NOMO-1 (cell line): ENCODE measurements around the gene PRDM16.
"Not testable (repeated sequence)": the region's sequence is repeated elsewhere in the genome, so short reads cannot be mapped to it uniquely, and the experiment has no call there.

Experiments used
- DNase-seq, 2 experiments: peaks; one replicate each; lab custom pipeline; 2025; ENCODE audit not compliant: unreplicated experiment in 2 of 2; lab: John Stamatoyannopoulos, UW

PRDM16 gene

DNA sequence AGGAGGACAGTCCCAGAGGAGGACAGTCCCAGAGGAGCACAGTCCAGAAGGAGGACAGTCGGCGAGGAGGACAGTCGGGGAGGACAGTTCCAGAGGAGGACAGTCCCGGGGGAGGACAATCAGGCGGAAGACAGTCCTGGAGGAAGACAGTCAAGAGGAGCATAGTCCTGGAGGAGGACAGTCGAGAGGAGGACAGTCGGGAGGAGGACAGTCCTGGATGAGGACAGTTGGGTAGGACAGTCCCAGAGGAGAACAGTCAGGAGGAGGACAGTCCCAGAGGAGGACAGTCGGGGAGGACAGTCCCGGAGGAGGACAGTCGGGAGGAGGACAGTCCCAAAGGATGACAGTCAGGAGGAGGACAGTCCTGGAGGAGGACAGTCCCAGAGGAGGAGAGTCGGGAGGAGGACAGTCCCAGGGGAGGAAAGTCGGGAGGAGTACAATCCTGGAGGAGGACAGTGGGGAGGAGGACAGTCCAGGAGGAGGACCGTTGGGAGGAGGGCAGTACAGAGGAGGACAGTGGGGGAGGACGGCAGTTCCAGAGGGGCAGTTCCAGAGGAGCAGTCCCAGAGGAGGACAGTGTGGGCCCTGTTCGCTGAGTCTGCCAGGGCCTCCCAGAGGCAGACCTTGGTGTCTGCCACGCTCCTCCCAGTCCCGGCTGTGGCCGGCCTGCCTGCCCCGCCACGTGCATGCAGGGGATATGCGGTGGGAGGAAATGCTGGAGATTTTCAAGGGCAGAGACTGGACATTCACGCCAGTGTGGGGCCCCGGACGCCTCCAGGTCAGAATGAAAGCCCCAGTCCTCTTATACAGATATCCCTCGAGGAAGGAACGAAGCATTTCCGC is 201.6 kb downstream of the PRDM16 start:
- no peak for DNase-seq

GRCh38 chr1:3271866-3272265 is 202.9 kb downstream of the PRDM16 start:
- no peak for DNase-seq

- no peak for DNase-seq
Observed at GRCh38 chr1:3272321-3273045, 203.5 kb downstream of the PRDM16 start.

DNA sequence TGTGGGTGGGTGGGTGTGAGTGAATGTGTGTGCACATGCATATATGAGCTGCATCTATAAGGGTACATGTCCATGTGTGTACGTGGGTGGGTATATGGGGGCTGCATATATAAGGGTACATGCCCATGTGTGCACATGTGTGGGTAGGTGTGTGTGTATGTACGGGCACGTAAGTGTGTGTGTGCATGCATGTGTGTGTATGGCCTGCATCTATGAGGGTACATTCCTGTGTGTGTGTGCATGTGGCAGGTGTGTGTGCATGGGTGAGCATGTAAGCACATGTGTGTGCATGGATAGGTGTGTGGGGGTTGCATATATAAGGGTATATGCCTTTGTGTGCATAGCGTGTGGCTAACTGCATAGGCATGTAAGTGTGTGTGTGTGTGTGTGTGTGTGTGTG is 204.4 kb downstream of the PRDM16 start:
- DNase-seq = no peak

- no peak for DNase-seq
Observed at GRCh38 chr1:3274972-3275371, 206.0 kb downstream of the PRDM16 start.

DNA sequence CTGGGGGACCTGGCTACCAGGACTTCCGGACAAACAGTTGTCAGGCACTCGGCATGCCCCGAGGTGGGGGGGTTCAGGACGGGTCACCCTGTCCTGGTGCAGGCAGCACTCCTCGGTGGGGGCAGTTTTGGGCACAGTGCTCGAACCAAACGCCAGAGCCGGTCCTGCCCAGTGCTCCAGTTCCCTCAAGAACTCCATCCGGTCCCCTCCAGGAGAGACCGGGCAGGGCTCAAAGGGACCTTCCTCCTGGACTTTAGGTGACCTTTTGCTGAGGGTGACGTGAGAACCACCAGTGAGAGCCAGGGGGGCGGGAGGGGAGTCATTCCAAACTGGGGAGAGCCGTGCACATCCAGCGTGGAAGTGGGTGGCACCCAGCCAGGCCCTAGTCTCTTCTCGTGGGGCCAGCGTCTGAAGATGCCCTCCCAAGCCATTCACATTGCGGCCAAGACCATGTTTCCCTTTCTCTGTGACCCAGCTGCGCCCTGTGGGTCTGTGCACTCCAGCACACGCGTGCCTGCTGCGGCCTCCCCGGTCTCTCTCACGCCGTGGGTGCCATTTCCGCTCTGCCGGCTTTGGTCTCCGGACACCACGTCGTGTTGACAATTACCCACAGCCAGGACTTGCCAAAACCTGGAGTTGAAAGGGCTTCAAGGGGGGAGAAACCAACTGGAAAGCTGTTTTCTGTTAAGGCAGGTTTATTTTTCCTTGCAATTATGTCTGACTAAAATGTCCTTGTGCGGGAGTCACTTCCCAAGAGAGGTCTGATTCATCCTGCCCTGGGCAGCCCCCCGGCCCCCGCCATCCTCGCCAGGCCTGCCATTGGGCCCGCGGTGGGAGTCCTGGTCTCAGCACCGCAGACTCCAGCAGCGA is 206.7 kb downstream of the PRDM16 start:
- DNase-seq = no peak

GRCh38 chr1:3276341-3276800 is 207.4 kb downstream of the PRDM16 start:
- no peak for DNase-seq

- DNase-seq = no peak
Observed at GRCh38 chr1:3277011-3277471, 208.0 kb downstream of the PRDM16 start.

- no peak for DNase-seq
Observed at GRCh38 chr1:3277623-3278022, 208.6 kb downstream of the PRDM16 start.

DNA sequence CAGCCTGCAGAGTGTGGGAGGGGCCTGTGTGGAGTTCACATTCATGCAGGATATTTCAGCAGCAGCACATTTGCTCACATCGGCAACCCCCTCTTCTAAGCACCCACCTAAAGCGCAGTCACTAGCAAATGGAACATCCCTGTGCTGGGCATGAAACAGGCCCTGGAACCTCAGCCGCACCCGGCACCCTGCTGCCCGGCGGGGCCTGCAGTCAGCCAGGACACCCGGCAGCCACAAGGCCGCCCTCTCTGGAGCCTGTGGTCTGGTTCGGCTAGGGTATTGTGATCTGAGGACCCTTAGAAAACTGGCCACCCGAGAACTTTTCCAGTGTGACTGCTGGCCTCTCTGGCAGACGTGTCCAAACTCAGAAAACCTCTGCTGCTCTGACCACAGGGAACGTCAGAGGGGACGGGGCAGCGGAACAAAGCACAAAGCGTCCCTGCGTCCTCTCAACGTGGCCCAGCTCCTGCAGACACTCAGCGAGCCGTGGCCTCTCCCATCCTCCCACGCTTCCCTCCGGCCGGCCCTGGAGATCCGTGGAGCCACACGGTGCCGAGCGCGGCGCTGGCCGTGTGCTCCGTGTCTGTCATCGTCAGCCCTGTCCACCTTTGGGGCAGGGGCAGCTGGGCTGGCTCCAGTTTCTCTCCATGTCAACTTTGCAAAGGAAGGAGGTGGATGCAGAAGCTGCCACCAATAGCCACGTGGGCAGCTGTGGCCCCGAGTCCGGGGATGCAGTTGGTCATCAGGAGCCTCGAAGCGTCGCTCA is 209.6 kb downstream of the PRDM16 start:
- DNase-seq = no peak

- no peak for DNase-seq
Observed at GRCh38 chr1:3279182-3279470, 210.1 kb downstream of the PRDM16 start.

DNA sequence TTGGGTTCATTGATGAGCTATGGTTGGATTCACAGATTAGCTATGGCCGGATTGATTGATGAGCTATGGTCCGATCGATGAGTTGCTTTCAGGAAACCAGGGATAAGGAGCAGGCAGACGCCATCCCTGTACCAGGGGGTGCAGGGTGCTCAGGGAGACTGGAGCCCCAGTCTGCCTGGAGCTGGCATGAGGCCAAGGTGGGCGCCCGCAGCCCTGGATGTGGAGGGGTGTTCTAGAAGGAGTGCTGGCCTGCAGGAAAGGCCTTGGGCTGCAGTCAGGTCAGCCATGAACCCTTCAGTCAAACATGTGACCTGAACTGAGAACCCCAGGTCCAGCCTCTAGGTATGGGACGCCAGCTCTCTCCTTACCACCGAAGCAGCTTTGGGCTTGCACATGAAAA is 212.7 kb downstream of the PRDM16 start:
- no peak for DNase-seq

GRCh38 chr1:3282186-3282585 is 213.2 kb downstream of the PRDM16 start:
- DNase-seq = no peak

DNA sequence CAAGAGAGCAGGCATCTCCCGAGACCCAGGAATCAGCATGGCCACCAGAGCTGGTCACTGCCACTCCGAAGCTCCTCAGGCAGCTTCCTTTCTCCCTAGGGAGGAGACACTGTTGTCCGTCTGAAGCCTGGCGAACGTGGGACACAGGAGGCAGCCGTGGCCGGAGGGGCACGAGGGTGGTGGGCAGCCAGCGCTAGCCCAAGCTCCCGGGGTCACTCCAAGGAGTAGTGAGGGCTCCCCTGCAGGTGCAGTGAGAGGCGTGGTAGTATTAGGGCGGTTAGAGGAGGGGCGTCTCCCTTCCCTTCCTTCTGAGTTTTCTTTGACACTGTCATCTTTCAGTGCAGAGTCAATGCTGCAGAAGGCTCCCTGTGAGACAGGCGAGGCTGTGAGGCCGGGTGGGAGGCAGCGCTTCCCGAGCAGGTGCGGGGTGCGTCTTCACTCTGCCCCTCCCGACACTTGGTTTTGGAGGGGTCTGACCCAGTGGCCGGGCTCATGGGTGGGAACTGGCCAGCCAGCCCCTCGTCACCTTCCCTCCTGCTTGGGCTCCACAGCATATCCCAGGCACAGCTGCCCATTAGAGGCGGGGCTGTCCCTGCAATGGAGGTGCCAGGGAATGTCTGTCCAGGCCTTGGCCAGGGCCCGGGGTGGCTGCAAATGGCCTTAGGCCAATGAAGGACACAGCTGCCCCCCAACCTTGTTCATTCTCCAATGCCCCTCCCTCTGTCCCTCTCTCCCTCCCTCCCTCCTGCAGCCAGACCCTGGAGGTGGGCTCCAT is 213.8 kb downstream of the PRDM16 start:
- no peak for DNase-seq

- no peak for DNase-seq
Observed at GRCh38 chr1:3283849-3284248, 214.8 kb downstream of the PRDM16 start.

DNA sequence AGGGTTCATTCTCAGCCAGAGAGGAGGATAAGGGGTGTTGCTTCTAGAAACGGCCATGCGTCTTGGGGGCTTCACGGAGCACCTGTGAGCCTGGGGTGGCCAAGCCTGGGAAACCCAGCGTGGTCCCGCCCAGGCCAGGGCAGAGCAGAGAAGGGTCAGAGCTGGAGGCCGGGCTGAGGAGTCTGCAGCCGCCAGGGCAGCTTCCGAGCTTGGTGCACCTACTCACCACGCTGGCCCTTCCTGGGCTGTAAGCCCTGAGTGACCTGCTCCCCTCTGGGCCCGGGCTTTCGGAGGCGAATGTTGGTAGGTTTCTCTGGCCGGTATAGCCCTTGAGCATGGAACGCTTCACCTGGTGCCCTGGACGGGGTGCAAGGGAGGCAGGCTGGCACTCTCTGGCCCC is 215.7 kb downstream of the PRDM16 start:
- no peak for DNase-seq

GRCh38 chr1:3285106-3285740 is 216.2 kb downstream of the PRDM16 start:
- DNase-seq = no peak

DNA sequence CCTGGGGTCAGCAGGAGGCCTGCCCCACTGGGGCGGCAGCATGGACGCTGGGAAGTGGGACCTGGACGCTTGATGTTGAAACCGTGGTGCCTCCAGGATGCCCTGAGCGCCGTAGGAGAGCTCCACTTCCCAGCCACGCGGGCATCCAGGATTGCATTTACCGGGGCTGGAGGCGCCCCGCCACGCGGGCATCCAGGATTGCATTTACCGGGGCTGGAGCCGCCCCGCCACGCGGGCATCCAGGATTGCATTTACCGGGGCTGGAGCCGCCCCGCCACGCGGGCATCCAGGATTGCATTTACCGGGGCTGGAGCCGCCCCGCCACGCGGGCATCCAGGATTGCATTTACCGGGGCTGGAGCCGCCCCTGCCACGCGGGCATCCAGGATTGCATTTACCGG is 218.1 kb downstream of the PRDM16 start:
- DNase-seq = not testable (repeated sequence)

GRCh38 chr1:3287656-3288160 is 218.7 kb downstream of the PRDM16 start:
- no peak for DNase-seq
